HG02759 (cell line): ENCODE measurements around the gene OSM.
"Not testable (repeated sequence)": the region's sequence is repeated elsewhere in the genome, so short reads cannot be mapped to it uniquely, and the experiment has no call there.

Experiments
- ATAC-seq: cut with Tn5 transposase; IDR thresholded peaks from one replicate; pipeline ENCODE4 v1.9.1; 2021; ENCODE audit warnings: mild to moderate bottlenecking, moderate library complexity; ENCODE audit not compliant: unreplicated experiment

Gene OSM

GRCh38 chr22:30245985-30246813 is 20.5 kb downstream of the OSM start, which contains the start of gene LIF:
Gene LIF (minus strand): TSS chr22:30246759. CDS start chr22:30246695, 64 bp downstream.
- no peak for ATAC-seq

- no peak for ATAC-seq
These were observed 21.3 kb downstream of the OSM start for GRCh38 chr22:30245181-30245984.

- ATAC-seq: no peak
These were observed 22.0 kb downstream of the OSM start for GRCh38 chr22:30244641-30245040.

- ATAC-seq: no peak
These were observed 22.6 kb downstream of the OSM start for GRCh38 chr22:30244066-30244465.

- no peak for ATAC-seq
These were observed 23.0 kb downstream of the OSM start for GRCh38 chr22:30243661-30244060.

GRCh38 chr22:30241576-30242371 is 24.9 kb downstream of the OSM start:
- no peak for ATAC-seq

- ATAC-seq: no peak
These were observed 25.9 kb downstream of the OSM start for GRCh38 chr22:30240541-30241417.

- no peak for ATAC-seq
These were observed 26.9 kb downstream of the OSM start for GRCh38 chr22:30239488-30240405.

- no peak for ATAC-seq
These were observed 27.8 kb downstream of the OSM start for GRCh38 chr22:30238661-30239487.

- ATAC-seq: no peak
These were observed 28.5 kb downstream of the OSM start for GRCh38 chr22:30238136-30238535.

- ATAC-seq: no peak
These were observed 29.8 kb downstream of the OSM start for GRCh38 chr22:30236875-30237274.

- no peak for ATAC-seq
These were observed 30.9 kb downstream of the OSM start for GRCh38 chr22:30235687-30236170.

- ATAC-seq: no peak
These were observed 31.7 kb downstream of the OSM start for GRCh38 chr22:30234786-30235470.

GRCh38 chr22:30234325-30234724 is 32.3 kb downstream of the OSM start:
- not testable (repeated sequence) for ATAC-seq

GRCh38 chr22:30233582-30233981 is 33.1 kb downstream of the OSM start:
- ATAC-seq: no peak

GRCh38 chr22:30232716-30233218 is 33.9 kb downstream of the OSM start:
- ATAC-seq: no peak

GRCh38 chr22:30230787-30231461 is 35.7 kb downstream of the OSM start:
- ATAC-seq: no peak
